WTC11 (cell line): Measurements from ENCODE around the gene HDAC5. TPM values are rescaled to one million over a fixed set of nuclear protein-coding genes. Genes with fewer than 3 reads are reported as not detected.

Experiments used
- ATAC-seq: fragments of 200-7000 bp; cut with Tn5 transposase; 2 replicates; pipeline ENCODE4 v1.10.0; 2021; ENCODE audit warnings: mild to moderate bottlenecking, moderate library complexity
- CTCF ChIA-PET: fragments of 300-600 bp; sonication (Branson Sonifier 250); formaldehyde crosslinking; loops from one replicate; lab custom pipeline; 2021; ENCODE audit warnings: antibody characterized with exemption; lab: Charles Lee
- POLR2A ChIA-PET: fragments of 350-600 bp; sonication (Branson Sonifier 250); formaldehyde crosslinking; loops from one replicate; lab custom pipeline; 2021; ENCODE audit warnings: antibody characterized with exemption; lab: Charles Lee
- DNase-seq: peaks from one replicate; pipeline ENCODE4 v3.0.0; 2021; ENCODE audit warnings: low spot score
- H3K27ac Mint-ChIP-seq: 2 replicates; pipeline ENCODE4 v1.8.0; 2021; ENCODE audit warnings: mixed read lengths
- H3K27me3 Mint-ChIP-seq: 2 replicates; pipeline ENCODE4 v1.8.0; 2021; ENCODE audit warnings: low read depth, mild to moderate bottlenecking, moderate library complexity, mixed read lengths
- H3K36me3 Mint-ChIP-seq: 2 replicates; pipeline ENCODE4 v1.8.0; 2021; ENCODE audit warnings: mixed read lengths
- H3K4me1 Mint-ChIP-seq: 2 replicates; pipeline ENCODE4 v1.8.0; 2022; ENCODE audit warnings: mixed read lengths
- H3K4me3 Mint-ChIP-seq: 2 replicates; pipeline ENCODE4 v1.8.0; 2021; ENCODE audit warnings: mild to moderate bottlenecking, moderate library complexity, mixed read lengths
- H3K9me3 Mint-ChIP-seq: 2 replicates; pipeline ENCODE4 v1.8.0; 2021; ENCODE audit warnings: mixed read lengths
- E2F1 ChIP-seq: sonication (generic); formaldehyde crosslinking; IDR thresholded peaks from 2 replicates; pipeline ENCODE4 v1.8.0; 2022; ENCODE audit warnings: mild to moderate bottlenecking, missing genetic modification reagents
- ETV6 ChIP-seq: sonication (generic); formaldehyde crosslinking; IDR thresholded peaks from 2 replicates; pipeline ENCODE4 v1.8.1; 2022; ENCODE audit warnings: mild to moderate bottlenecking, missing genetic modification reagents
- FOXJ3 ChIP-seq: sonication (generic); formaldehyde crosslinking; IDR thresholded peaks from 2 replicates; pipeline ENCODE4 v1.9.0; 2021; ENCODE audit warnings: missing genetic modification reagents, mild to moderate bottlenecking, borderline replicate concordance
- GABPB1 ChIP-seq: sonication (generic); formaldehyde crosslinking; IDR thresholded peaks from 2 replicates; pipeline ENCODE4 v1.8.1; 2023; ENCODE audit warnings: mild to moderate bottlenecking, missing genetic modification reagents
- GRHL2 ChIP-seq: fragments of 250-450 bp; sonication (Bioruptor Pico); IDR thresholded peaks from 2 replicates; pipeline ENCODE4 v1.8.0; 2022; ENCODE audit warnings: mild to moderate bottlenecking, moderate library complexity; ENCODE audit not compliant: insufficient replicate concordance, severe bottlenecking
- HMGXB4 ChIP-seq: sonication (generic); formaldehyde crosslinking; IDR thresholded peaks from 2 replicates; pipeline ENCODE4 v1.8.1; 2023; ENCODE audit warnings: mild to moderate bottlenecking, moderate library complexity, missing genetic modification reagents
- NFATC4 ChIP-seq: fragments of 250-450 bp; sonication (Bioruptor Pico); IDR thresholded peaks from 2 replicates; pipeline ENCODE4 v1.9.0; 2021; ENCODE audit warnings: mild to moderate bottlenecking
- NR3C1 ChIP-seq: sonication (generic); formaldehyde crosslinking; conservative IDR thresholded peaks from 2 replicates; pipeline ENCODE4 v1.8.1; 2023; ENCODE audit warnings: low read depth, mild to moderate bottlenecking, missing genetic modification reagents
- PRDM15 ChIP-seq: sonication (generic); formaldehyde crosslinking; IDR thresholded peaks from 2 replicates; pipeline ENCODE4 v1.8.0; 2022; ENCODE audit warnings: missing genetic modification reagents
- ZNF219 ChIP-seq: sonication (generic); formaldehyde crosslinking; IDR thresholded peaks from 2 replicates; pipeline ENCODE4 v1.8.0; 2023; ENCODE audit warnings: missing genetic modification reagents, mild to moderate bottlenecking, borderline replicate concordance
- ZNF232 ChIP-seq: sonication (generic); formaldehyde crosslinking; IDR thresholded peaks from 2 replicates; pipeline ENCODE4 v1.8.0; 2022; ENCODE audit warnings: mild to moderate bottlenecking, missing genetic modification reagents
- ZNF532 ChIP-seq: fragments of 250-450 bp; sonication (Bioruptor Pico); IDR thresholded peaks from 2 replicates; pipeline ENCODE4 v1.9.0; 2021; ENCODE audit warnings: mild to moderate bottlenecking, borderline replicate concordance
- total RNA-seq: library from RNA; stranded (reverse); gene quantifications from 3 replicates; pipeline ENCODE4 v1.2.3, GENCODE V29; 2021
- TF ChIP-seq, protein P1 (sequence below): sonication (generic); formaldehyde crosslinking; IDR thresholded peaks from 2 replicates; pipeline ENCODE4 v1.8.1; 2023; ENCODE audit warnings: mild to moderate bottlenecking, missing genetic modification reagents
- TF ChIP-seq, protein P2 (sequence below): sonication (generic); formaldehyde crosslinking; IDR thresholded peaks from 2 replicates; pipeline ENCODE4 v1.8.0; 2022; ENCODE audit warnings: mild to moderate bottlenecking, missing genetic modification reagents
- TF ChIP-seq, protein P3 (sequence below): sonication (generic); formaldehyde crosslinking; IDR thresholded peaks from 2 replicates; pipeline ENCODE4 v1.8.0; 2022; ENCODE audit warnings: mild to moderate bottlenecking, missing genetic modification reagents

HDAC5 gene
- total RNA-seq, 1 experiment from 2014 or later, result 61.6 TPM

DNA sequence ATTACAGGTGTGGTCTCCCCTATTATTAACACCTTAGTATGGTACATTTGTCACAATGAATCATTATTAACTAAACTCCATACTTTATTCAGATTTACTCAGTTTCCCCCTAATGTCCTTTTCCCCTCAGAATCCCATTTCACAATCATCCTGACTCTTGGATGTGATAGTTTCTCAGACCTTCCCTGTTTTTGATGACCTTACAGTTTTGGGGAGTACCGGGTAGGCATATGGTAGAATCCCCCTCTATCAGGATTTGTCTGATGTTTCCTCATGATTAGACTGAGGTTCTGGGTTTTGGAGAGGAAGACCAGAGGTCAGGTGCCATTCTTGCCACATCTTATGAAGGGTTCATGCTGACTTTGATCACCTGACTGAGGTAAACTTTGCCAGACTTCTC is 41.0 kb upstream of the HDAC5 start:
- no peak for ATAC-seq
- ChIA-PET CTCF (interaction anchor here (0.6 to 1.0 kb wide), 2 partner anchors 156 to 502 kb away, joined by 3 to 5 read pairs; no protein-coding TSS in a partner anchor), POLR2A (no interaction called here)
- TF ChIP-seq E2F1 (CRISPR knock-in tag), result no peak
- no peak for TF ChIP-seq FOXJ3
- TF ChIP-seq NR3C1 (CRISPR knock-in tag), result no peak
- no peak for TF ChIP-seq GABPB1 (CRISPR knock-in tag)
- TF ChIP-seq HMGXB4, result no peak
- TF ChIP-seq ZNF532 (CRISPR knock-in tag), result no peak
- Mint-ChIP-seq H3K9me3 (no peaks in the 10 kb centered on the region), H3K27ac (no peak overlapping the region), H3K4me3 (no peak overlapping the region), H3K27me3 (no peaks in the 10 kb centered on the region), H3K36me3 (peaks cover 21% of the 10 kb centered on the region), H3K4me1 (peaks cover 8% of the 10 kb centered on the region)
- DNase-seq, result no peak

- POLR2A ChIA-PET, result no interaction called here
- H3K36me3 Mint-ChIP-seq, result peaks cover 51% of the 10 kb centered on the region
These were observed 36.2 kb upstream of the HDAC5 start for GRCh38 chr17:44159519-44160210.

GRCh38 chr17:44155488-44155887 is 32.0 kb upstream of the HDAC5 start:
- Mint-ChIP-seq H3K4me3 (no peak overlapping the region), H3K27me3 (no peaks in the 10 kb centered on the region), H3K4me1 (no peaks in the 10 kb centered on the region), H3K27ac (no peak overlapping the region), H3K9me3 (no peaks in the 10 kb centered on the region), H3K36me3 (peaks cover 55% of the 10 kb centered on the region)
- no peak for ATAC-seq
- POLR2A ChIA-PET, result no interaction called here
- CTCF ChIA-PET, result interaction anchor here (3.0 kb wide), 1 partner anchor 13 kb away, joined by 15 read pairs; no protein-coding TSS in a partner anchor
- no peak for DNase-seq
- TF ChIP-seq PRDM15, result no peak
- no peak for TF ChIP-seq ZNF232
- no peak for TF ChIP-seq NFATC4
- TF ChIP-seq, protein P1, sequence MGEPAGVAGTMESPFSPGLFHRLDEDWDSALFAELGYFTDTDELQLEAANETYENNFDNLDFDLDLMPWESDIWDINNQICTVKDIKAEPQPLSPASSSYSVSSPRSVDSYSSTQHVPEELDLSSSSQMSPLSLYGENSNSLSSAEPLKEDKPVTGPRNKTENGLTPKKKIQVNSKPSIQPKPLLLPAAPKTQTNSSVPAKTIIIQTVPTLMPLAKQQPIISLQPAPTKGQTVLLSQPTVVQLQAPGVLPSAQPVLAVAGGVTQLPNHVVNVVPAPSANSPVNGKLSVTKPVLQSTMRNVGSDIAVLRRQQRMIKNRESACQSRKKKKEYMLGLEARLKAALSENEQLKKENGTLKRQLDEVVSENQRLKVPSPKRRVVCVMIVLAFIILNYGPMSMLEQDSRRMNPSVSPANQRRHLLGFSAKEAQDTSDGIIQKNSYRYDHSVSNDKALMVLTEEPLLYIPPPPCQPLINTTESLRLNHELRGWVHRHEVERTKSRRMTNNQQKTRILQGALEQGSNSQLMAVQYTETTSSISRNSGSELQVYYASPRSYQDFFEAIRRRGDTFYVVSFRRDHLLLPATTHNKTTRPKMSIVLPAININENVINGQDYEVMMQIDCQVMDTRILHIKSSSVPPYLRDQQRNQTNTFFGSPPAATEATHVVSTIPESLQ (CRISPR knock-in tag), result no peak

More at GRCh38 chr17:44159519-44160210, 36.2 kb upstream of the HDAC5 start:
- H3K27ac Mint-ChIP-seq, result no peak overlapping the region
- no peaks in the 10 kb centered on the region for H3K9me3 Mint-ChIP-seq
- no peaks in the 10 kb centered on the region for H3K4me1 Mint-ChIP-seq
- H3K4me3 Mint-ChIP-seq, result no peak overlapping the region
- TF ChIP-seq ZNF219 (CRISPR knock-in tag), result no peak
- no peak for TF ChIP-seq ETV6 (CRISPR knock-in tag)
- TF ChIP-seq, protein P2, sequence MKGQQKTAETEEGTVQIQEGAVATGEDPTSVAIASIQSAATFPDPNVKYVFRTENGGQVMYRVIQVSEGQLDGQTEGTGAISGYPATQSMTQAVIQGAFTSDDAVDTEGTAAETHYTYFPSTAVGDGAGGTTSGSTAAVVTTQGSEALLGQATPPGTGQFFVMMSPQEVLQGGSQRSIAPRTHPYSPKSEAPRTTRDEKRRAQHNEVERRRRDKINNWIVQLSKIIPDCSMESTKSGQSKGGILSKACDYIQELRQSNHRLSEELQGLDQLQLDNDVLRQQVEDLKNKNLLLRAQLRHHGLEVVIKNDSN, result no peak
- TF ChIP-seq GRHL2, result no peak
- TF ChIP-seq, protein P3, sequence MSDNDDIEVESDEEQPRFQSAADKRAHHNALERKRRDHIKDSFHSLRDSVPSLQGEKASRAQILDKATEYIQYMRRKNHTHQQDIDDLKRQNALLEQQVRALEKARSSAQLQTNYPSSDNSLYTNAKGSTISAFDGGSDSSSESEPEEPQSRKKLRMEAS (CRISPR knock-in tag), result no peak
- TF ChIP-seq, all 79 proteins: peak for 0
- DNase-seq (no peak), ATAC-seq (no peak)
- CTCF ChIA-PET, result interaction anchor here (1.4 kb wide), 1 partner anchor 9 kb away, joined by 5 read pairs; no protein-coding TSS in a partner anchor
- no peaks in the 10 kb centered on the region for H3K27me3 Mint-ChIP-seq
